DND-41 (cell line): Measurements from ENCODE around the gene LRRC38.
"Not testable (repeated sequence)": the region's sequence is repeated elsewhere in the genome, so short reads cannot be mapped to it uniquely, and the experiment has no call there.

Experiments
- ATAC-seq: fragments of 200-7000 bp; cut with Tn5 transposase; 3 replicates; pipeline ENCODE4 v1.9.1; 2021; ENCODE audit warnings: low read depth; ENCODE audit not compliant: insufficient read depth
- DNase-seq: peaks from one replicate; pipeline ENCODE4 v3.0.0-alpha.2; 2020
- H2AFZ ChIP-seq: 2 replicates; pipeline ENCODE4 v1.6.0; 2012; ENCODE audit warnings: low read depth, low read length
- H3K27ac ChIP-seq: 2 replicates; pipeline ENCODE4 v1.5.1; 2012; ENCODE audit warnings: low read length, inconsistent platforms
- H3K27me3 ChIP-seq: fragments of 200-600 bp; sonication (generic); 2 replicates; pipeline ENCODE4 v1.6.0; 2012; ENCODE audit warnings: low read length, mild to moderate bottlenecking, inconsistent platforms; ENCODE audit not compliant: insufficient read depth, poor library complexity
- H3K36me3 ChIP-seq: 2 replicates; pipeline ENCODE4 v1.5.1; 2012; ENCODE audit warnings: low read length, inconsistent platforms; ENCODE audit not compliant: insufficient read depth
- H3K4me1 ChIP-seq: 2 replicates; pipeline ENCODE4 v1.5.1; 2012; ENCODE audit warnings: mild to moderate bottlenecking, low read length; ENCODE audit not compliant: insufficient read depth
- H3K4me2 ChIP-seq: 2 replicates; pipeline ENCODE4 v1.6.0; 2012; ENCODE audit warnings: mild to moderate bottlenecking, moderate library complexity, low read length, inconsistent platforms; ENCODE audit not compliant: insufficient read depth
- H3K4me3 ChIP-seq, 2 experiments: fragments of 200-600 bp in 1 of 2; shearing (Covaris generic) in 1 of 2; 2 replicates each; pipeline ENCODE4 v1.5.1; 2012 to 2016; ENCODE audit warnings: inconsistent platforms in 2 of 2, low read length in 2 of 2, mild to moderate bottlenecking in 2 of 2, low read depth in 1 of 2, moderate library complexity in 1 of 2
- H3K79me2 ChIP-seq: 2 replicates; pipeline ENCODE4 v1.6.0; 2012; ENCODE audit warnings: low read length, inconsistent platforms; ENCODE audit not compliant: insufficient read depth
- H3K9ac ChIP-seq: 2 replicates; pipeline ENCODE4 v1.6.0; 2012; ENCODE audit warnings: low read depth, mild to moderate bottlenecking, inconsistent platforms, low read length, moderate library complexity
- H3K9me3 ChIP-seq: 2 replicates; pipeline ENCODE4 v1.5.1; 2012; ENCODE audit warnings: low read length, moderate library complexity, mild to moderate bottlenecking, inconsistent platforms; ENCODE audit not compliant: insufficient read depth, severe bottlenecking
- H4K20me1 ChIP-seq: 2 replicates; pipeline ENCODE4 v1.6.0; 2012; ENCODE audit warnings: low read length; ENCODE audit not compliant: insufficient read depth
- CTCF ChIP-seq: IDR thresholded peaks from 2 replicates; pipeline ENCODE4 v1.5.1; 2012; ENCODE audit warnings: borderline replicate concordance, low read length, moderate library complexity, mild to moderate bottlenecking; ENCODE audit not compliant: poor library complexity, severe bottlenecking; ENCODE audit errors: extremely low read depth
- EZH2 ChIP-seq: IDR thresholded peaks from 3 replicates; pipeline ENCODE4 v1.6.1; 2012; ENCODE audit warnings: borderline replicate concordance, low read depth, mild to moderate bottlenecking, moderate library complexity, low read length, inconsistent platforms; ENCODE audit not compliant: severe bottlenecking

Gene LRRC38

GRCh38 chr1:13513895-13514546 is at the start of gene LRRC38:
LRRC38 (minus strand) TSS chr1:13514003; CDS start chr1:13513593, 410 bp downstream.
- peaks cover 53% of the 10 kb centered on the region for H3K79me2 ChIP-seq
- DNase-seq (peak; percentile 88), ATAC-seq (peak; percentile 92)
- H3K36me3 ChIP-seq: peaks cover 32% of the 10 kb centered on the region
- H2AFZ ChIP-seq: peak within 1 kb of the TSS; percentile 78
- H3K9ac ChIP-seq: peak within 1 kb of the TSS; percentile 86
- H3K4me2 ChIP-seq: peak within 1 kb of the TSS; percentile 91
- H4K20me1 ChIP-seq: peaks cover 28% of the 10 kb centered on the region
- no peaks in the 10 kb centered on the region for H3K27me3 ChIP-seq
- H3K4me3 ChIP-seq: peak within 1 kb of the TSS; percentile 33 to 96
- H3K27ac ChIP-seq: peak within 1 kb of the TSS; percentile 94
- H3K4me1 ChIP-seq: peaks cover 45% of the 10 kb centered on the region
- no peaks in the 10 kb centered on the region for H3K9me3 ChIP-seq
- peak; percentile 81 for TF ChIP-seq CTCF
- no peak for TF ChIP-seq EZH2

- H3K4me2 ChIP-seq, H3K36me3 ChIP-seq, H3K79me2 ChIP-seq, H2AFZ ChIP-seq, H3K9ac ChIP-seq, ATAC-seq, H3K9me3 ChIP-seq, DNase-seq, H3K4me3 ChIP-seq, H3K27ac ChIP-seq, H3K4me1 ChIP-seq, H3K27me3 ChIP-seq, H4K20me1 ChIP-seq: not testable (repeated sequence)
Observed at GRCh38 chr1:13562981-13563380, 49.2 kb upstream of the LRRC38 start.

GRCh38 chr1:13560541-13560940 is 46.7 kb upstream of the LRRC38 start:
- DNase-seq (no peak), ATAC-seq (no peak)
- H4K20me1 ChIP-seq: no peaks in the 10 kb centered on the region
- H3K9me3 ChIP-seq: no peaks in the 10 kb centered on the region
- H3K79me2 ChIP-seq: no peaks in the 10 kb centered on the region
- no peak overlapping the region for H2AFZ ChIP-seq
- no peak overlapping the region for H3K9ac ChIP-seq
- H3K27ac ChIP-seq: no peak overlapping the region
- H3K4me3 ChIP-seq: no peak overlapping the region
- TF ChIP-seq CTCF (no peak), EZH2 (no peak)
- H3K4me1 ChIP-seq: no peaks in the 10 kb centered on the region
- no peaks in the 10 kb centered on the region for H3K36me3 ChIP-seq
- no peaks in the 10 kb centered on the region for H3K27me3 ChIP-seq
- H3K4me2 ChIP-seq: no peak overlapping the region

GRCh38 chr1:13556224-13556764 is 42.5 kb upstream of the LRRC38 start:
- no peak overlapping the region for H3K9ac ChIP-seq
- H3K4me3 ChIP-seq: no peak overlapping the region
- no peaks in the 10 kb centered on the region for H3K27me3 ChIP-seq
- H3K4me2 ChIP-seq: no peak overlapping the region
- H3K4me1 ChIP-seq: no peaks in the 10 kb centered on the region
- no peaks in the 10 kb centered on the region for H3K36me3 ChIP-seq
- TF ChIP-seq CTCF: no peak
- TF ChIP-seq EZH2: no peak
- H4K20me1 ChIP-seq: no peaks in the 10 kb centered on the region
- no peak for ATAC-seq
- H3K9me3 ChIP-seq: no peaks in the 10 kb centered on the region
- H3K27ac ChIP-seq: no peak overlapping the region
- no peak overlapping the region for H2AFZ ChIP-seq
- no peaks in the 10 kb centered on the region for H3K79me2 ChIP-seq
- no peak for DNase-seq
